CD8-positive, alpha-beta memory T cell (primary cell): ENCODE results near the gene PRDM2. TPM values are rescaled to one million over a fixed set of nuclear protein-coding genes. Genes with fewer than 3 reads are reported as not detected.
"Not testable (repeated sequence)": the region's sequence is repeated elsewhere in the genome, so short reads cannot be mapped to it uniquely, and the experiment has no call there.

Source experiments
- CTCF ChIA-PET: fragments of 350-600 bp; sonication (Branson Sonifier 250); formaldehyde crosslinking; loops from one replicate; lab custom pipeline; 2021; ENCODE audit warnings: antibody characterized with exemption; lab: Charles Lee
- POLR2A ChIA-PET: fragments of 350-600 bp; sonication (Branson Sonifier 250); formaldehyde crosslinking; loops from one replicate; lab custom pipeline; 2021; ENCODE audit warnings: antibody characterized with exemption; lab: Charles Lee
- DNase-seq, 5 donors: peaks; one replicate each; pipeline versions ENCODE4 v3.0.0 to v3.0.0-alpha.2; 2020 to 2022; ENCODE audit warnings: mixed read lengths in 1 of 5
- H3K27ac ChIP-seq: one replicate; pipeline ENCODE4 v1.7.0; 2013; ENCODE audit warnings: low read depth, mild to moderate bottlenecking, low read length, moderate library complexity
- H3K27me3 ChIP-seq: 2 replicates; pipeline ENCODE4 v1.7.0; 2013; ENCODE audit warnings: low read length, mild to moderate bottlenecking; ENCODE audit not compliant: insufficient read depth, poor library complexity, severe bottlenecking
- H3K36me3 ChIP-seq: 2 replicates; pipeline ENCODE4 v1.7.0; 2013; ENCODE audit warnings: mild to moderate bottlenecking, low read length, moderate library complexity; ENCODE audit not compliant: insufficient read depth
- H3K4me1 ChIP-seq: 2 replicates; pipeline ENCODE4 v1.7.0; 2013; ENCODE audit warnings: mild to moderate bottlenecking, low read length, moderate library complexity; ENCODE audit not compliant: insufficient read depth
- H3K4me3 ChIP-seq: 2 replicates; pipeline ENCODE4 v1.7.0; 2013; ENCODE audit warnings: mild to moderate bottlenecking, low read length
- H3K9me3 ChIP-seq: 2 replicates; pipeline ENCODE4 v1.7.0; 2013; ENCODE audit warnings: mild to moderate bottlenecking, low read length
- H3K27ac Mint-ChIP-seq, 8 donors: one replicate each; pipeline ENCODE4 v1.8.0; 2020 to 2021; ENCODE audit warnings: mixed read lengths in 8 of 8, mild to moderate bottlenecking in 6 of 8, inconsistent platforms in 3 of 8, moderate library complexity in 3 of 8
- H3K27me3 Mint-ChIP-seq, 2 donors: one replicate each; pipeline ENCODE4 v1.8.0; 2020 to 2021; ENCODE audit warnings: mixed read lengths in 2 of 2, mild to moderate bottlenecking in 1 of 2, moderate library complexity in 1 of 2
- H3K36me3 Mint-ChIP-seq, 3 donors: one replicate each; pipeline ENCODE4 v1.8.0; 2020 to 2021; ENCODE audit warnings: mixed read lengths in 3 of 3, inconsistent platforms in 1 of 3, mild to moderate bottlenecking in 1 of 3
- H3K4me1 Mint-ChIP-seq, 3 donors: one replicate each; pipeline ENCODE4 v1.8.0; 2020 to 2021; ENCODE audit warnings: mixed read lengths in 3 of 3, inconsistent platforms in 1 of 3, mild to moderate bottlenecking in 1 of 3
- H3K4me3 Mint-ChIP-seq, 7 donors: one replicate each; pipeline ENCODE4 v1.8.0; 2020 to 2021; ENCODE audit warnings: mixed read lengths in 7 of 7, mild to moderate bottlenecking in 6 of 7, moderate library complexity in 4 of 7, inconsistent platforms in 2 of 7
- H3K9me3 Mint-ChIP-seq, 5 donors: one replicate each; pipeline ENCODE4 v1.8.0; 2020 to 2022; ENCODE audit warnings: mixed read lengths in 5 of 5, mild to moderate bottlenecking in 3 of 5, moderate library complexity in 2 of 5, inconsistent platforms in 1 of 5
- polyA plus RNA-seq: library from polyadenylated mRNA; unstranded; fragments of 300-500 nt; fragmentation: Illumina TruSeq; gene quantifications from one replicate; pipeline ENCODE4 v1.2.3, GENCODE V29; 2021
- total RNA-seq, 2 experiments: library from RNA; stranded (reverse); gene quantifications; one replicate each; pipeline ENCODE4 v1.2.3, GENCODE V29; 2021

Gene PRDM2
- total and polyA plus RNA-seq, 3 experiments from 2014 or later = 24.4 to 70.1 (median 67.9) TPM

DNA sequence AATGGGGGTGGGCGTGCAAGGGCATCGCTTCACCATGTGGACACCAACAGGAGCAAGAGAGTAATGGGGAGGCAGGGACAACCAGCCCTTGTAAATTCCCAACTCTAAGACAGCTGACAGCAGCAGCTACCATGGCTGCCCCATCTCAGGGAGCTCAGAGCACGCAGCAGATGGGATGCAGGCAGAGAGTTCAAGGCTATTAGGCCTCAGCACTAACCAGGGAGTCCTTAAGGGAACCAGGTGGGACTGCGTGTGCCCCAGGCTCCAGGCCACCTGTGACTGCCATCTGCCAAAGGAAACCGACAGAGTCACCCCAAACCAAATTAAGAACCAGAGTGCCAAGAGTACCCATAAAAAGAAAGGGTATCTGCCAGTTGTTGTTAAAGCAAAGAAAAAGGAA lies 33.7 kb upstream of the PRDM2 start:
- H3K4me1 ChIP-seq = peaks cover 7% of the 10 kb centered on the region
- no peaks in the 10 kb centered on the region for H3K36me3 ChIP-seq
- H3K27ac Mint-ChIP-seq = peak overlapping the region in 1 of 8 donors; percentile 55
- no peak overlapping the region for H3K4me3 ChIP-seq
- ChIA-PET CTCF (interaction anchor here (0.7 to 2.9 kb wide), 5 partner anchors 9 to 293 kb away, joined by 3 to 24 read pairs (median 4); no protein-coding TSS in a partner anchor), POLR2A (no interaction called here)
- H3K27me3 ChIP-seq = no peaks in the 10 kb centered on the region
- H3K4me3 Mint-ChIP-seq = no peak overlapping the region
- H3K4me1 Mint-ChIP-seq = peaks cover 6 to 7% (median 6%) of the 10 kb centered on the region in 3 donors
- no peaks in the 10 kb centered on the region for H3K9me3 Mint-ChIP-seq
- H3K27ac ChIP-seq = no peak overlapping the region
- no peaks in the 10 kb centered on the region for H3K36me3 Mint-ChIP-seq
- DNase-seq = no peak
- no peaks in the 10 kb centered on the region for H3K9me3 ChIP-seq
- H3K27me3 Mint-ChIP-seq = peaks cover 9 to 12% of the 10 kb centered on the region in 2 donors

DNA sequence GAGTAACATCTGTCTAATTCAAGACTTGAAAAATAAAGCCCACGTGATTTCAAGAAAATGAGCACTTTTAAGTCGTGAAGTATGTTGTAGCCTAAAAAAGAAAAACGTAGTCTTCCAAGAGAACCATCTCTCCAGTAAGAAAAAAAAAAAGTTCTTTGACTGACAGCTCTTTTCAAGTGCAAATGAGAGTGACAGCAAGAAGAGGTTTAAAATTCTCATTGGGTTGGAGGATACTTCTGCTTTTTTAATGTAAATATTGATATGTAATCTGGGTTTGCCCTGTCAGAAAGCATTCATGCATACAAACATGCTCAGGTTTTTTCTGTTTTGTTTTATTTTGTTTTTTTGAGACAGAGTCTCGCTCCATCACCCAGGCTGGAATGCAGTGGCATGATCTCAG lies 32.3 kb upstream of the PRDM2 start:
- no peaks in the 10 kb centered on the region for H3K9me3 ChIP-seq
- peaks cover 7% of the 10 kb centered on the region for H3K4me1 ChIP-seq
- ChIA-PET POLR2A (no interaction called here), CTCF (interaction anchor here (1.0 to 1.5 kb wide), 3 partner anchors 15 to 157 kb away, joined by 3 to 5 read pairs (median 3); no protein-coding TSS in a partner anchor)
- no peak overlapping the region for H3K27ac ChIP-seq
- no peak overlapping the region for H3K4me3 Mint-ChIP-seq
- no peaks in the 10 kb centered on the region for H3K36me3 Mint-ChIP-seq
- H3K4me1 Mint-ChIP-seq = peaks cover 6 to 7% (median 6%) of the 10 kb centered on the region in 3 donors
- H3K4me3 ChIP-seq = no peak overlapping the region
- peaks cover 8 to 9% of the 10 kb centered on the region in 2 donors for H3K27me3 Mint-ChIP-seq
- H3K9me3 Mint-ChIP-seq = no peaks in the 10 kb centered on the region
- no peak overlapping the region for H3K27ac Mint-ChIP-seq
- no peaks in the 10 kb centered on the region for H3K27me3 ChIP-seq
- no peak for DNase-seq
- no peaks in the 10 kb centered on the region for H3K36me3 ChIP-seq

DNA sequence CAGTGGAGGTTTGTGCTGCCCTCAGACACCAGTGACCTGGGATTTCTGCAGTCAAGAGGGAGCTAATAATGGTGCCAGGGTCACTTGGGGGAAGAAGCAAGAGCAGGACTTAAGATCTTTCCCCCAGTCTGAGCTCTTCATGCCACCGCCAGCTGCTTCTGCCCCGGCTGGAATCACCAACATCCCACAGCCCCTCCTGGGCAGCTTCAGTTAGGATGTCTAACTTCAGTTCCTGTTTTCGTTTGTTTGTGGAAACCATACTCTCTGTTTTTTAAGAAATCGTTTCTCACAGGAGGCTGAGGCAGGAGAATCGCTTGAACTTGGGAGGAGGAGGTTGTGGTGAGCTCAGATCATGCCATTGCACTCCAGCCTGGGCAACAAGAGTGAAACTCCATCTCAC lies 25.6 kb upstream of the PRDM2 start:
- H3K27me3 ChIP-seq = no peaks in the 10 kb centered on the region
- ChIA-PET POLR2A (no interaction called here), CTCF (interaction anchor here (1.0 to 1.6 kb wide), 2 partner anchors 11 to 55 kb away, joined by 3 read pairs; no protein-coding TSS in a partner anchor)
- no peaks in the 10 kb centered on the region for H3K4me1 ChIP-seq
- Mint-ChIP-seq H3K36me3 (peaks cover 0 to 2% (median 0%) of the 10 kb centered on the region in 3 donors), H3K9me3 (peaks cover 0 to 6% (median 0%) of the 10 kb centered on the region in 5 donors), H3K4me1 (no peaks in the 10 kb centered on the region), H3K27me3 (peaks cover 19 to 38% of the 10 kb centered on the region in 2 donors), H3K27ac (peak overlapping the region in 1 of 8 donors; percentile 77), H3K4me3 (no peak overlapping the region)
- H3K9me3 ChIP-seq = no peaks in the 10 kb centered on the region
- no peak overlapping the region for H3K4me3 ChIP-seq
- no peak for DNase-seq
- H3K27ac ChIP-seq = no peak overlapping the region
- H3K36me3 ChIP-seq = no peaks in the 10 kb centered on the region

DNA sequence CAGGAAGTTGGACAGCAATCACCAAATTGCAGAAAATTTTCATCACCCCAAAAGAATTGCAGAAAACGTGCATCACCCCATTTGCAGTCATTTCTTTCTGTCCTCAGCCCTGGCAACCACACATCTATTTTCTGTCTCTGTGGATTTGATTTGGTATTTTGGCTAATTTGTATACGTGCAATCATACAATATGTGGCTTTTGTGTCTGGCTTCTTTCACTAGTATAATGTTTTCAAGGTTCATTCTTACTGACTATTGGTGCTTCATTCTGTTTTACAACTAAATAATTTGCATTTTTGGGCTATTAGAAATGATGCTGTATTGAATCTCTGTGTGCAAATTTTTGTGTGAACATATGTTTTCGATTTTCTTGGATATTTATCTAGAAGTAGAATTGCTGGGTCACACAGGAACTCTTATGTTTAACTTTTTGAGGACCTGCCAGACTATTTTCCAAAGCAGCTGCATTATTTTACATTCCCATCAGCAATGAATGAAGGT lies 24.8 kb upstream of the PRDM2 start:
- H3K36me3 Mint-ChIP-seq = peaks cover 0 to 2% (median 0%) of the 10 kb centered on the region in 3 donors
- no peak overlapping the region for H3K27ac Mint-ChIP-seq
- peaks cover 0 to 6% (median 0%) of the 10 kb centered on the region in 5 donors for H3K9me3 Mint-ChIP-seq
- no peaks in the 10 kb centered on the region for H3K9me3 ChIP-seq
- H3K27me3 ChIP-seq = no peaks in the 10 kb centered on the region
- no peak overlapping the region for H3K4me3 ChIP-seq
- DNase-seq = no peak
- H3K27ac ChIP-seq = no peak overlapping the region
- H3K27me3 Mint-ChIP-seq = peaks cover 24 to 43% of the 10 kb centered on the region in 2 donors
- no peak overlapping the region for H3K4me3 Mint-ChIP-seq
- POLR2A ChIA-PET = interaction anchor here (0.7 kb wide), 1 partner anchor 27 kb away, joined by 3 read pairs; no protein-coding TSS in a partner anchor
- no peaks in the 10 kb centered on the region for H3K36me3 ChIP-seq
- H3K4me1 ChIP-seq = no peaks in the 10 kb centered on the region
- CTCF ChIA-PET = no interaction called here
- H3K4me1 Mint-ChIP-seq = no peaks in the 10 kb centered on the region

DNA sequence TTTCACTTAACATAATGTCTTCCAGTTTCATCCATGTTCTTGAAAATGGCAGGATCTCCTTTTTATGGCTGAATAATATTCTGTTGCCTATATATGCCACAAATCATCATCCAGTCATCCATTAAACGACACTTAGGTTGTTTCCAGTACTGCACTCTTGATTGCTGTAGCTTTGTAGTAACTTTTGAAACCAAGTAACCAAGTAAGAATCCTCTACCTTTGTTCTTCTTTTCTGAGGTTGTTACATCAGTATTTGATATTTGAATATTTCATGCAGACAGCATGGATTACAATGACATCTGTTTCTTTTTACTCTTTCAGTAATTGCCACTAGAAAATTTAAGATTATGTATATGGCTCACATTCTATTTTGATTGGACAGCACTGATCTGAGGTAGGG lies 22.1 kb upstream of the PRDM2 start:
- Mint-ChIP-seq H3K36me3 (peaks cover 0 to 3% (median 0%) of the 10 kb centered on the region in 3 donors), H3K27ac (no peak overlapping the region), H3K4me1 (no peaks in the 10 kb centered on the region), H3K27me3 (peaks cover 24 to 56% of the 10 kb centered on the region in 2 donors), H3K4me3 (no peak overlapping the region), H3K9me3 (peaks cover 0 to 6% (median 0%) of the 10 kb centered on the region in 5 donors)
- ChIA-PET POLR2A (no interaction called here), CTCF (no interaction called here)
- no peaks in the 10 kb centered on the region for H3K4me1 ChIP-seq
- H3K36me3 ChIP-seq = no peaks in the 10 kb centered on the region
- no peak overlapping the region for H3K4me3 ChIP-seq
- DNase-seq = no peak
- H3K27me3 ChIP-seq = no peaks in the 10 kb centered on the region
- no peaks in the 10 kb centered on the region for H3K9me3 ChIP-seq
- no peak overlapping the region for H3K27ac ChIP-seq

DNA sequence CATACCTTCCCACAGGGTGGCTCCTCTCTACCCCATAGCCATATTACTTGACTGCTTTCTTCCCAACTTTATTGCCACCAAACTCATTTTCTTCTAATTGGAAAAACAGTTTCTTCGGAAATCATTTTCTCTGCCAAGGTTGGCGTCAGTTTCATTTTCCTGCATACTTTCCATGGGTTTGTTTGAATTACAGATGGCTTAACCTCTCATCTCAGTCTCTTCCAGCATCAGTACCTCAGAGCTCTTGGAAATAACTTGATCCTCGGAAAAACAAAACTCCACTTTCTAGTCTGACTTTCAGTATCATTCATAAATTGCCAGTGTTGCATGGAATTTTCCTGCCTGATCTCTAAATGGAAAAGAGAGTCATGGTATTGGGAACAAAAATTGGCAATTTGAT lies 20.3 kb upstream of the PRDM2 start:
- Histone ChIP-seq H3K4me3 (no peak overlapping the region), H3K36me3 (no peaks in the 10 kb centered on the region), H3K27ac (no peak overlapping the region), H3K4me1 (no peaks in the 10 kb centered on the region), H3K27me3 (no peaks in the 10 kb centered on the region), H3K9me3 (no peaks in the 10 kb centered on the region)
- POLR2A ChIA-PET = no interaction called here
- H3K4me3 Mint-ChIP-seq = no peak overlapping the region
- H3K27ac Mint-ChIP-seq = no peak overlapping the region
- H3K4me1 Mint-ChIP-seq = no peaks in the 10 kb centered on the region
- CTCF ChIA-PET = interaction anchor here (0.6 to 1.5 kb wide), 2 partner anchors 47 to 134 kb away, joined by 3 read pairs; no protein-coding TSS in a partner anchor
- DNase-seq = no peak
- H3K36me3 Mint-ChIP-seq = peaks cover 0 to 3% (median 0%) of the 10 kb centered on the region in 3 donors
- H3K9me3 Mint-ChIP-seq = peaks cover 0 to 2% (median 0%) of the 10 kb centered on the region in 5 donors
- peaks cover 17 to 56% of the 10 kb centered on the region in 2 donors for H3K27me3 Mint-ChIP-seq

DNA sequence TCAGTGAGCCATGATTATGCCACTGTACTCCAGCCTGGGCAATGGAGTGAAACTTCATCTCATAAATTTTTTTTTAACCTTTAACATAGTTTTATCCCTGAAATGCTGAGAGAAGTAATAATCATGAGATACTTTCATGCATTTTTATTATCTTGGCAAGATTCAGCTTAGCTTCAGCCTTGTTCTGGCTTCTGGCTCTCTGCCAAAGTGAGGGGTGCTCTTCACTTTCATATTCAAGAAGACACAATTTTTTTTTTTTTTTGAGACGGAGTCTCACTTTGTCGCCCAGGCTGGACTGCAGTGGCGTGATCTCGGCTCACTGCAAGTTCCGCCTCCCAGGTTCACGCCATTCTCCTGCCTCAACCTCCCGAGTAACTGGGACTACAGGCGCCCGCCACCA lies 19.4 kb upstream of the PRDM2 start:
- H3K4me3 ChIP-seq, H3K27ac ChIP-seq, POLR2A ChIA-PET, H3K9me3 Mint-ChIP-seq, H3K4me1 ChIP-seq, H3K4me1 Mint-ChIP-seq, H3K9me3 ChIP-seq, H3K4me3 Mint-ChIP-seq, H3K27me3 ChIP-seq, H3K36me3 ChIP-seq, H3K27ac Mint-ChIP-seq, H3K36me3 Mint-ChIP-seq, CTCF ChIA-PET, DNase-seq: not testable (repeated sequence)
- peaks cover 19 to 55% of the 10 kb centered on the region in 2 donors for H3K27me3 Mint-ChIP-seq

DNA sequence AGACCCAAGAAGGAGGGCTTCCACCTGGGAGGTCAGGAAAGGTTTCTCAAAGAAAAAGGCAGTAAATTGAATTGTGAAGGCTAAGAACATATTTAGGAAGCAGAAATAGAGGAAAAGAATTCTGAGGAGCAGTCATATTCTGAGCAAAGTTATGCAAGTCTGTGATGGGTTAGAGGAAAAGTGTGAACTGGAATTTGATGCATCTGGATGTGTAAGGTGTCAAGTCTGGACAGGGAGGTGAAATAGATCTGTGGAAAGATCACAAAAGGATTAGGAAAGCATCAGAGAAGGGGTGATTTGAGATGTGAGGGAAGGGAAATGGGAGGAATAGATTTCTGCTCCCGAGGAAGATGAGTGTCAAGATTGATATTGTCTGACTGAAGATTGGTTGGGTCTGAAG lies 18.1 kb upstream of the PRDM2 start:
- ChIA-PET POLR2A (no interaction called here), CTCF (no interaction called here)
- Histone ChIP-seq H3K9me3 (no peaks in the 10 kb centered on the region), H3K4me1 (no peaks in the 10 kb centered on the region), H3K27me3 (no peaks in the 10 kb centered on the region), H3K27ac (no peak overlapping the region), H3K36me3 (no peaks in the 10 kb centered on the region), H3K4me3 (no peak overlapping the region)
- peaks cover 0 to 1% (median 0%) of the 10 kb centered on the region in 3 donors for H3K36me3 Mint-ChIP-seq
- peaks cover 0 to 2% (median 0%) of the 10 kb centered on the region in 5 donors for H3K9me3 Mint-ChIP-seq
- H3K4me1 Mint-ChIP-seq = no peaks in the 10 kb centered on the region
- DNase-seq = no peak
- H3K4me3 Mint-ChIP-seq = no peak overlapping the region
- peaks cover 17 to 55% of the 10 kb centered on the region in 2 donors for H3K27me3 Mint-ChIP-seq
- H3K27ac Mint-ChIP-seq = peak overlapping the region in 1 of 8 donors; percentile 35
